ENCODE results near the gene DDX39A.
"Not testable (repeated sequence)": the region's sequence is repeated elsewhere in the genome, so short reads cannot be mapped to it uniquely, and the experiment has no call there.

The DDX39A gene

DNA sequence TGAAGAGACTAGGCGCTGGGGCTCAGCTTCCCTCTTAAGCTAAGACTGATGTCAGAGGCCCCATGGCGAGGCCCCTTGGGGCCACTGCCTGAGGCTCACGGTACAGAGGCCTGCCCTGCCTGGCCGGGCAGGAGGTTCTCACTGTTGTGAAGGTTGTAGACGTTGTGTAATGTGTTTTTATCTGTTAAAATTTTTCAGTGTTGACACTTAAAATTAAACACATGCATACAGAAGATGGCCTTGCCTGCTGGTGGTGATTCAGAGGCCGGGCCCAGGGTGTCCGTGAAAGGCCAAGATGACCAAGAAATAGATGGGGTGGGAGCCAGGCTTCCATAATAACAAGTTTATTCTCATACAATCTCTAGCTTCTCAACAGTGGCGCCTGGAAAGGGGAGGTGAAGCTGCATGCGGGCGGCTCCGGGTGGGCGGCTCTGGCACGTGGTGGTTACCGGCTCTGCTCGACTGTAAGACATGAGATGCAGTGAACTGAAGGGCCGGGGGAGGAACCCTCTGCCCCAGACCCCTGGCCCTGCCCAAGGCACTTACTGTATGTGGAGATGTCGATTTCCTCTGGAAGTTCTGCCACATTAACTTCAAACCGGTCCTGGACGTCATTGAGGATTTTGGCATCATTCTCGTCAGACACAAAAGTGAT lies 10.5 kb downstream of the DDX39A start:
- DNase-seq (ENCODE audit: low spot score): no peak

GRCh38 chr19:14407605-14408484 lies 11.3 kb downstream of the DDX39A start:
- DNase-seq (ENCODE audit: low spot score): no peak

DNA sequence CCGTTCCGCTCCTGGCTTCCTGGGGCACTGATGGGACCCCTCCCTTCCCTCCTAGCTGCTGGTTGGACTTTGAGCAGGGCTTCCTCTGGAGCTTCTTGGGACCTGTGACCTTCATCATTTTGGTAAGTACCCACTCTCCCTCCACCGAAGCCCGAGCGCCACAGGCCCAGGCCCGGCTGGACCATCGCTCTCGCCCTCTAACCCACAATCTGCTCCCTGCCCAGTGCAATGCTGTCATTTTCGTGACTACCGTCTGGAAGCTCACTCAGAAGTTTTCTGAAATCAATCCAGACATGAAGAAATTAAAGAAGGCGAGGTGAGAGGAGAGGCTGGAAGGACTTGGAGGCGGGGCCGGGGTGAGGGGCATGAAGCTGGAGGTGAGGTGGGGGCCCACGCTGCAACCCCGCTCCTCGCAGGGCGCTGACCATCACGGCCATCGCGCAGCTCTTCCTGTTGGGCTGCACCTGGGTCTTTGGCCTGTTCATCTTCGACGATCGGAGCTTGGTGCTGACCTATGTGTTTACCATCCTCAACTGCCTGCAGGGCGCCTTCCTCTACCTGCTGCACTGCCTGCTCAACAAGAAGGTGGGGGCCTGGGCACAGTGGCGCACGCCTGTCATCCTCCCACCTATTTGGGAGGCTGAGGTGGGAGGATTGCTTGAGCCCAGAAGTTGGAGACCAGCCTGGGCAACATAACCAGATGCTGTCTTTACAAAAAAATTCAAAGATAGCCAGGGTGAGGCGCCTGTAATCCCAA lies 12.3 kb downstream of the DDX39A start:
- DNase-seq (ENCODE audit: low spot score): no peak

DNA sequence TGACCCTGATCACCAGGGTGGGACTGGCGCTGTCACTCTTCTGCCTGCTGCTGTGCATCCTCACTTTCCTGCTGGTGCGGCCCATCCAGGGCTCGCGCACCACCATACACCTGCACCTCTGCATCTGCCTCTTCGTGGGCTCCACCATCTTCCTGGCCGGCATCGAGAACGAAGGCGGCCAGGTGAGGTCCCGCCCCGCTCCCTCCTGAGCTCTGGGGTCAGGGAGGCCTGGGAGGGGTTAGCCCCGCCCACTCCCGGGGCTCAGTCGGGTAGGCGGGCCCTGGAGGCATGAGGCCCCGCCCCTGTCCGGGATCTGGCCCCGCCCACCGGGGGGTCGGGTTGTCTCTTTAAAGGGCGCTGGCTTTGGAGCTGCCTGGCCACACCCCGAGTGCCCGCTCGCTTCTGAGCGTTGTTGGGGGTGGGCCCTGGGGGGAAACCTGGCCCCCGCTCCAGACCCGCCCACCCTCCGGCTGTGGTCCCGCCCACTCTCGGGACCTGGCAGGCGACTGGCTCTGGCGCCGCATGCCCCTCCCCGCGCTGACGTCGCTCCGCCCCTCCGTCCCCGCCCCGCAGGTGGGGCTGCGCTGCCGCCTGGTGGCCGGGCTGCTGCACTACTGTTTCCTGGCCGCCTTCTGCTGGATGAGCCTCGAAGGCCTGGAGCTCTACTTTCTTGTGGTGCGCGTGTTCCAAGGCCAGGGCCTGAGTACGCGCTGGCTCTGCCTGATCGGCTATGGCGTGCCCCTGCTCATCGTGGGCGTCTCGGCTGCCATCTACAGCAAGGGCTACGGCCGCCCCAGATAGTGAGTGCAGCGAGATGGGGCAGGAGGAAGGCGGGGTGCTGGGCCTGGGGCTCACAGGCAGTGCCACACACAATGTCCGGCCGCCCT lies 13.1 kb downstream of the DDX39A start:
- peak; percentile 35 for DNase-seq (ENCODE audit: low spot score)

GRCh38 chr19:14405380-14405757 lies 13.8 kb downstream of the DDX39A start:
- DNase-seq (ENCODE audit: low spot score): no peak

GRCh38 chr19:14404312-14404711 lies 14.8 kb downstream of the DDX39A start:
- DNase-seq (ENCODE audit: low spot score): no peak

GRCh38 chr19:14403145-14403930 lies 15.8 kb downstream of the DDX39A start:
- not testable (repeated sequence) for DNase-seq (ENCODE audit: low spot score)

GRCh38 chr19:14402332-14403144 lies 16.6 kb downstream of the DDX39A start:
- DNase-seq (ENCODE audit: low spot score): peak; percentile 50

DNA sequence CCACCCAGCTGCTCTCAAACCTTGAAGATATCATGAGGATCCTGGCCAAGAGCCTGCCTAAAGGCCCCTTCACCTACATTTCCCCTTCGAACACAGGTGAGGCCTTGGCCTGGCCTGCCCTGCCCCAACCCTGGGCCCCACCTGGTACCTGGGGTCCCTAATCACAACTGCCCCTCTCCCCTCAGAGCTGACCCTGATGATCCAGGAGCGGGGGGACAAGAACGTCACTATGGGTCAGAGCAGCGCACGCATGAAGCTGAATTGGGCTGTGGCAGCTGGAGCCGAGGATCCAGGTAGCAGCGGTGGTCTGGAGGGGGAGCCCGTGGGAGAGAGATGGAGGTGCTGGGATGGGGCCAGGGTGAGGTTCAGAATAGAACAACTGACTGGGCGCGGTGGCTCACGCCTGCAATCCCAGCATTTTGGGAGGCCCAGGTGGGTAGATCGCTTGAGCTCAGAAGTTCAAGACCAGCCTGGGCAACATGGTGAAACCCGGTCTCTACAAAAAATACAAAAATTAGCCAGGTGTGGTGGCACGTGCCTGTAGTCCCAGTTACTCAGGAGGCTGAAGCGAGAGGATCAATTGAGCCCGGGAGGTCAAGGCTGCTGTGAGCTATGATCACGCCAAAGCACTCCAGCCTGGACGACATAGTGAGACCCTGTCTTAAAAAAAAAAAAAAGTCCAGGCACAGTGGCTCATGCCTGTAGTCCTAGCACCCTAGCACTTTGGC lies 17.5 kb downstream of the DDX39A start:
- DNase-seq (ENCODE audit: low spot score): no peak

GRCh38 chr19:14400951-14401431 lies 18.1 kb downstream of the DDX39A start:
- no peak for DNase-seq (ENCODE audit: low spot score)

GRCh38 chr19:14397168-14397567 lies 22.0 kb downstream of the DDX39A start:
- not testable (repeated sequence) for DNase-seq (ENCODE audit: low spot score)

- not testable (repeated sequence) for DNase-seq (ENCODE audit: low spot score)
Measured at GRCh38 chr19:14396730-14397129, 22.4 kb downstream of the DDX39A start.

DNA sequence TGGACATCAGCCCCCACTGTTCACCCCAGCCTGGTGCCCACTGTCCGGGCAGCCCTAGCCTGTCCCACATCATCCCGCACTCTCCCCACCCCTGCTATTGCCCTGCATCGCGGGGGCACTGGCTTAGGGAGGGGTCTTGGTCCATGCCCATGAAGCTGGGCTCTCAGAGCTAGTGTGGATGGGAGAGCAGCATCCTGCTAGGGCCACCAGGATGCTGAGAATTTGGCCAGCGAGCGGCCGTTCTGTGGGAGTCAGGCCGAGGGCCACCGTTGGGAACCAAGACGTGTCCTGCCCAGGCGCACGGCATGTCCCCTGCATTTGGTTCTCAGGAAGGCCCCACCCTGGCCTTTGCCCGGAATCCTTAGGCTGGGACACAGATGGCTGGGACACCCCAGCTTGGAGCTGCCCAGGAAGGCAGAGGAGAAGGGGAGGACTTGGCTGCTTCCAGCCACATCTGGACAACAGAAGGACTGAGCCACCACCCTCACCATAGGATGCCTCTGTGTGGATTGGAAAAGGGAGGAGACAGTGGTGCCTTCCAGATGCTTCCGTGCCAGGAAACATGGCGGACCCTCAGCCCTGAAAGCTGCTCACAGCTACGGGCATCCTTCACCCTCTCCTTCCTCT lies 23.3 kb downstream of the DDX39A start:
- no peak for DNase-seq (ENCODE audit: low spot score)

- no peak for DNase-seq (ENCODE audit: low spot score)
Measured at GRCh38 chr19:14395262-14395661, 23.9 kb downstream of the DDX39A start.

GRCh38 chr19:14394167-14394566 lies 25.0 kb downstream of the DDX39A start:
- DNase-seq (ENCODE audit: low spot score): no peak

GRCh38 chr19:14393329-14393728 lies 25.8 kb downstream of the DDX39A start:
- no peak for DNase-seq (ENCODE audit: low spot score)

DNA sequence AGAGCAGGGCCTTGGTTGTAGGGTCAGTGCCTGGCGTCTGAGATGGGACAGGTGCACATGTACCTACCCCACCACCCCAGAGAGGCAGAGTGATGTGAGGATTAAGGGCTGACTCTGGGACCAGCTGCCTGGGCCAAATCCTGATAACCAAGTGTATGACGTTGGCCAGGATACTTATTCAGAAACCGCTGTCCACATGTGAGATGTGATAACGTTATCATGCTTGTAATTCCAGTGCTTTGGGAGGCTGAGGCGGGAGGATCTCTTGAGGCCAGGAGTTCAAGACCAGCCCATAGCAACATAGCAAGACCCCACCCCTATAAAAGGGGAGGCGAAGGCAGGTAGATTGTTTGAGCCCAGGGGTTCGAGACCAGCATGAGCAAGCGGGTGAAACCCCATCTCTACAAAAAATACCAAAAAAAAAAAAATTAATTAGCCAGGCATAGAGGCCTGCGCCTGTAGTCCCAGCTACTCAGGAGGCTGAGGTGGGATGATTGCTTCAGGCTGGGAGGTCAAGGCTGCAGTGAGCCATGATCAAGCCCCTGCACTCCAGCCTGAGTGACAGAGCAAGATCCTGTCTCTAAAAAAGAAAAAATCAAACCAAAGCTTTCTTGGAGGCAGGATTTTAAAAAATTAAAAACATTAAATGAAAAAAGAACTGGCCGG lies 27.9 kb downstream of the DDX39A start:
- DNase-seq (ENCODE audit: low spot score): no peak

DNA sequence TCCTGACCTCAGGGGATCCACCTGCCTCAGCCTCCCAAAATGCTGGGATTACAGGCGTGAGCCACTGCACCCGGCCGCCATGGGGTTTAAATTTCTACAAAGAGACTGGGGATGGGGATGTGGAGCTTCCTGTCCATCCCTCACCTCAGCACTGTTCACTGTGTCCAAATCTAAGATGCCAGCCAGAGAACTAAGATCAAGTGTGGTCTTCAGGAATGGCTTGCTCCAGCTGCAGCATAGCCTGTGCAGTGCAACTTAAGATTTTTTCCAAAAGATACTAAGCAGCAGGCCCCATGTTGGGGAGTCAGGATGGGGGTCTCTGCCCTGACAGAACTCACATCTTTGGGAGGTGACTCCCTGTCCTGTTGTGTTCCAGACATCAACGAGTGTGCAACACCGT lies 28.6 kb downstream of the DDX39A start:
- no peak for DNase-seq (ENCODE audit: low spot score)
